Pancreas (tissue), 10 donors: ENCODE results near the gene CYB5R4. TPM values are rescaled to one million over a fixed set of nuclear protein-coding genes. Genes with fewer than 3 reads are reported as not detected.

ENCODE experiments used
- ATAC-seq, 4 donors: fragments of 200-7000 bp; cut with Tn5 transposase; one replicate each; pipeline versions ENCODE4 v1.8.0 to v1.9.1; 2020; ENCODE audit warnings: mild to moderate bottlenecking in 4 of 4, moderate library complexity in 4 of 4
- DNase-seq, 6 donors: peaks; one replicate each; pipeline ENCODE4 v3.0.0-alpha.2; 2020
- FAIRE-seq: peaks from 2 replicates; lab custom pipeline; 2012; peaks lifted over from hg19 to GRCh38; lab: Jason Lieb, UNC
- H3K27ac ChIP-seq, 4 donors: fragments of 200-600 bp; sonication (generic); 1 replicate in 3 of 4; 2 replicates in 1 of 4; pipeline versions ENCODE4 v1.5.0 to v1.8.0; 2020
- H3K27me3 ChIP-seq, 4 donors: fragments of 200-600 bp; one replicate each; pipeline ENCODE4 v1.8.0; 2021
- H3K36me3 ChIP-seq, 3 donors: fragments of 200-600 bp; sonication (generic) in 1 of 3; one replicate each; pipeline versions ENCODE4 v1.5.0 to v1.8.0; 2020 to 2021
- H3K4me1 ChIP-seq, 3 donors: fragments of 200-600 bp; one replicate each; pipeline ENCODE4 v1.8.0; 2021
- H3K4me3 ChIP-seq, 4 donors: fragments of 200-600 bp; sonication (generic) in 2 of 4; one replicate each; pipeline versions ENCODE4 v1.5.0 to v1.8.0; 2020 to 2021
- H3K9me3 ChIP-seq, 4 donors: fragments of 200-600 bp; one replicate each; pipeline ENCODE4 v1.8.0; 2021
- CTCF ChIP-seq, 4 donors: fragments of 200-600 bp; sonication (generic) in 3 of 4; IDR thresholded peaks; one replicate each; pipeline versions ENCODE4 v1.5.0 to v1.8.0; 2021; ENCODE audit warnings: antibody characterized with exemption in 4 of 4
- WGBS, 2 donors: extraction: QIAGEN DNeasy Blood & Tissue Kit; methylation state at CpG; one replicate each; pipeline ENCODE4 v1.1.7; 2013; 5-methylcytosine and 5-hydroxymethylcytosine counted together
- intact Hi-C, 3 donors: fragments of 100-400 bp; cut with DNase I; formaldehyde crosslinking; loops; one replicate each; pipeline versions ENCODE4 v1.11.1 to v1.14.2; 2022
- polyA plus RNA-seq, 2 donors: library from polyadenylated mRNA; stranded (reverse); fragments of 200-250 nt; gene quantifications; one replicate each; pipeline ENCODE4 v1.2.3, GENCODE V29; 2013
- total RNA-seq, 6 donors: library from RNA; stranded (reverse); fragmentation: NEBNext Ultra II Directional in 4 of 6; extraction: Animal tissue kit (Norgen Biotek cat#: 25700) in 4 of 6; gene quantifications; one replicate each; pipeline versions ENCODE4 v1.2.1 to v1.2.4, GENCODE V29; 2021 to 2023
- donor health status: healthy with polysubstance abuse.
- donor health status: DM: no; HTN: no; CAD: no; lungs with moderate emphysema.
- donor health status: DM: no; HTN: no; CAD: no.
- donor health status: control.
- donor health status: control.
- donor health status: Bipolar disorder and iron deficiency.
- donor health status: DM: yes; HTN: yes; CAD: no.
- donor health status: DM: no; HTN: no; CAD: no.
- donor health status: DM: no; HTN: no; CAD: no.
- donor health status: DM: yes; HTN: yes; CAD: no.

The CYB5R4 gene
- total and polyA plus RNA-seq, 8 donors: 1.1 to 10.1 (median 5.4) TPM

GRCh38 chr6:83966539-83966938 is 107.0 kb downstream of the CYB5R4 start:
- Histone ChIP-seq H3K27ac (no peak overlapping the region), H3K4me1 (no peaks in the 10 kb centered on the region), H3K36me3 (no peaks in the 10 kb centered on the region), H3K9me3 (peaks cover 0 to 3% (median 0%) of the 10 kb centered on the region in 4 donors), H3K27me3 (no peaks in the 10 kb centered on the region), H3K4me3 (no peak overlapping the region)
- FAIRE-seq (no peak), ATAC-seq (no peak), DNase-seq (no peak)
- intact Hi-C loops: no loop called here
- no peak for TF ChIP-seq CTCF (IDR thresholded peaks at IDR 0.05)
- WGBS, 2 donors: 95 to 97% methylated on average over 4 of the region's 4 CpGs

- Histone ChIP-seq H3K4me1 (no peaks in the 10 kb centered on the region), H3K9me3 (peaks cover 0 to 3% (median 0%) of the 10 kb centered on the region in 4 donors), H3K27ac (no peak overlapping the region), H3K36me3 (no peaks in the 10 kb centered on the region), H3K4me3 (no peak overlapping the region), H3K27me3 (no peaks in the 10 kb centered on the region)
- DNase-seq (no peak), FAIRE-seq (no peak), ATAC-seq (no peak)
- intact Hi-C loops: no loop called here
- TF ChIP-seq CTCF (IDR thresholded peaks at IDR 0.05): no peak
These were observed 111.1 kb downstream of the CYB5R4 start for GRCh38 chr6:83970582-83970981.

GRCh38 chr6:83974409-83975050 is 115.0 kb downstream of the CYB5R4 start:
- intact Hi-C loops: no loop called here
- no peaks in the 10 kb centered on the region for H3K4me1 ChIP-seq
- no peaks in the 10 kb centered on the region for H3K36me3 ChIP-seq
- H3K27me3 ChIP-seq: no peaks in the 10 kb centered on the region
- H3K9me3 ChIP-seq: no peaks in the 10 kb centered on the region
- no peak overlapping the region for H3K4me3 ChIP-seq
- no peak overlapping the region for H3K27ac ChIP-seq
- ATAC-seq: no peak
- 10 to 12% methylated on average over 3 of the region's 3 CpGs for WGBS, 2 donors
- no peak for TF ChIP-seq CTCF (IDR thresholded peaks at IDR 0.05)
- FAIRE-seq: no peak
- no peak for DNase-seq

- no peak for TF ChIP-seq CTCF (IDR thresholded peaks at IDR 0.05)
- H3K27ac ChIP-seq: no peak overlapping the region
- intact Hi-C loops: no loop called here
- DNase-seq (no peak), ATAC-seq (peak in 1 of 4 donors; percentile 39), FAIRE-seq (no peak)
- no peaks in the 10 kb centered on the region for H3K9me3 ChIP-seq
- H3K4me3 ChIP-seq: no peak overlapping the region
- 48 to 57% methylated on average over 5 of the region's 5 CpGs for WGBS, 2 donors
- no peaks in the 10 kb centered on the region for H3K36me3 ChIP-seq
- H3K4me1 ChIP-seq: no peaks in the 10 kb centered on the region
- H3K27me3 ChIP-seq: no peaks in the 10 kb centered on the region
These were observed 116.7 kb downstream of the CYB5R4 start for GRCh38 chr6:83976037-83976755.

- no peak for DNase-seq
- Histone ChIP-seq H3K27me3 (no peaks in the 10 kb centered on the region), H3K36me3 (no peaks in the 10 kb centered on the region), H3K4me3 (no peak overlapping the region), H3K9me3 (no peaks in the 10 kb centered on the region), H3K4me1 (no peaks in the 10 kb centered on the region), H3K27ac (no peak overlapping the region)
- intact Hi-C loops: no loop called here
- FAIRE-seq: no peak
- ATAC-seq: peak in 1 of 4 donors; percentile 41
- 74 to 81% methylated on average over 8 of the region's 8 CpGs for WGBS, 2 donors
- no peak for TF ChIP-seq CTCF (IDR thresholded peaks at IDR 0.05)
These were observed 117.4 kb downstream of the CYB5R4 start for GRCh38 chr6:83976871-83977270.
